ENCODE results near the gene RASGEF1C. TPM values are rescaled to one million over a fixed set of nuclear protein-coding genes. Genes with fewer than 3 reads are reported as not detected.

The RASGEF1C gene
- total RNA-seq, 2 experiments from 2014 or later = not detected

GRCh38 chr5:180093241-180093640 is 115.8 kb downstream of the RASGEF1C start:
- CTCF ChIA-PET (ENCODE audit: unreplicated experiment) = no interaction called here
- no peaks in the 10 kb centered on the region for H3K9me3 ChIP-seq (ENCODE audit: low read length)
- POLR2A ChIA-PET = interaction anchor here (0.6 to 1.0 kb wide), 2 partner anchors 16 to 626 kb away, joined by 3 to 4 read pairs; no protein-coding TSS in a partner anchor
- no peaks in the 10 kb centered on the region for H3K79me2 ChIP-seq (ENCODE audit: insufficient read depth, low read depth, low read length)
- no peak overlapping the region for H3K4me3 ChIP-seq (ENCODE audit: low read depth, low read length, poor library complexity, severe bottlenecking)
- intact Hi-C loops (cut with micrococcal nuclease; ENCODE audit: unreplicated experiment) = no loop called here
- no peaks in the 10 kb centered on the region for H3K9me2 ChIP-seq (ENCODE audit: insufficient read depth, low read length)
- TF ChIP-seq EZH2phosphoT487 (IDR thresholded peaks at IDR 0.05; ENCODE audit: borderline replicate concordance, low read depth, low read length) = no peak
- no peak for TF ChIP-seq CTCF (conservative IDR thresholded peaks at IDR 0.05; ENCODE audit: low read length)
- no peaks in the 10 kb centered on the region for H3K4me1 ChIP-seq (ENCODE audit: insufficient read depth, low read length, poor library complexity, severe bottlenecking)
- no peaks in the 10 kb centered on the region for H4K20me1 ChIP-seq (ENCODE audit: insufficient read depth, low read length)
- no peak overlapping the region for H3K27ac ChIP-seq (ENCODE audit: low read depth, low read length, poor library complexity, severe bottlenecking)
- H3K36me3 ChIP-seq (ENCODE audit: insufficient read depth, low read length) = no peaks in the 10 kb centered on the region
- no TSS peak for BruUV-seq (replicated peaks)
- DNase-seq (ENCODE audit: low spot score) = no peak
- H3K4me2 ChIP-seq (ENCODE audit: low read length) = no peak overlapping the region
- no peak overlapping the region for H2AFZ ChIP-seq (ENCODE audit: low read length)

GRCh38 chr5:180090769-180091546 is 118.1 kb downstream of the RASGEF1C start:
- Histone ChIP-seq H3K4me3 (ENCODE audit: low read depth, low read length, poor library complexity, severe bottlenecking) (no peak overlapping the region), H2AFZ (ENCODE audit: low read length) (no peak overlapping the region), H3K4me1 (ENCODE audit: insufficient read depth, low read length, poor library complexity, severe bottlenecking) (peaks cover under 1% of the 10 kb centered on the region), H3K36me3 (ENCODE audit: insufficient read depth, low read length) (no peaks in the 10 kb centered on the region), H4K20me1 (ENCODE audit: insufficient read depth, low read length) (no peaks in the 10 kb centered on the region), H3K9me2 (ENCODE audit: insufficient read depth, low read length) (no peaks in the 10 kb centered on the region), H3K27ac (ENCODE audit: low read depth, low read length, poor library complexity, severe bottlenecking) (no peak overlapping the region), H3K9me3 (ENCODE audit: low read length) (no peaks in the 10 kb centered on the region), H3K4me2 (ENCODE audit: low read length) (no peak overlapping the region; the same call in 1 of the 2 replicates), H3K79me2 (ENCODE audit: insufficient read depth, low read depth, low read length) (no peaks in the 10 kb centered on the region)
- peak; percentile 36 for DNase-seq (ENCODE audit: low spot score)
- POLR2A ChIA-PET = no interaction called here
- peak; percentile 41 for TF ChIP-seq CTCF (conservative IDR thresholded peaks at IDR 0.05; ENCODE audit: low read length)
- TF ChIP-seq EZH2phosphoT487 (IDR thresholded peaks at IDR 0.05; ENCODE audit: borderline replicate concordance, low read depth, low read length) = no peak
- CTCF ChIA-PET (ENCODE audit: unreplicated experiment) = interaction anchor here (0.7 kb wide), 1 partner anchor 371 kb away, joined by 4 read pairs; no protein-coding TSS in a partner anchor
- intact Hi-C loops (cut with micrococcal nuclease; ENCODE audit: unreplicated experiment) = no loop called here
- no TSS peak for BruUV-seq (replicated peaks)
